Measurements from ENCODE around the gene SST. TPM values are rescaled to one million over a fixed set of nuclear protein-coding genes. Genes with fewer than 3 reads are reported as not detected.

The SST gene
- total RNA-seq, 4 donors from 2014 or later: not detected

DNA sequence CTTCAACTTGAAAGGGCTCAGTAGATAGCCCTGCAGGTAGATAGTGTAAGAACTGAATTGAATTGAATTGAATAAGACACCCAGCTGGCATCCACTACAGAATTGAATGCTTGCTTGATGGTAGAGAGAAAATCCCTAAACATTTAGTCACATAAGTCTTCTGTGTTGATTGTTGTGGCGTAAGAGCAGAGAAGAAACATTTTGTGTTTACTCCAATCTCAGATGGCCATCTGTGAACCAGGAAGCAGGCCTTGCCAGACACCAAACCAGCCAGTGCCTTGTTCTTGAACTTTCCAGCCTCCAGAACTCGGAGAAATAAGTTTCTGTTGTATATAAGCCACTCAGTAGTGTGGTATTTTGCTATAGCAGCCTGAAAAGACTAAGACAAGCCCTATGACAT, 43.6 kb downstream of the SST start:
- TF ChIP-seq, protein P1, sequence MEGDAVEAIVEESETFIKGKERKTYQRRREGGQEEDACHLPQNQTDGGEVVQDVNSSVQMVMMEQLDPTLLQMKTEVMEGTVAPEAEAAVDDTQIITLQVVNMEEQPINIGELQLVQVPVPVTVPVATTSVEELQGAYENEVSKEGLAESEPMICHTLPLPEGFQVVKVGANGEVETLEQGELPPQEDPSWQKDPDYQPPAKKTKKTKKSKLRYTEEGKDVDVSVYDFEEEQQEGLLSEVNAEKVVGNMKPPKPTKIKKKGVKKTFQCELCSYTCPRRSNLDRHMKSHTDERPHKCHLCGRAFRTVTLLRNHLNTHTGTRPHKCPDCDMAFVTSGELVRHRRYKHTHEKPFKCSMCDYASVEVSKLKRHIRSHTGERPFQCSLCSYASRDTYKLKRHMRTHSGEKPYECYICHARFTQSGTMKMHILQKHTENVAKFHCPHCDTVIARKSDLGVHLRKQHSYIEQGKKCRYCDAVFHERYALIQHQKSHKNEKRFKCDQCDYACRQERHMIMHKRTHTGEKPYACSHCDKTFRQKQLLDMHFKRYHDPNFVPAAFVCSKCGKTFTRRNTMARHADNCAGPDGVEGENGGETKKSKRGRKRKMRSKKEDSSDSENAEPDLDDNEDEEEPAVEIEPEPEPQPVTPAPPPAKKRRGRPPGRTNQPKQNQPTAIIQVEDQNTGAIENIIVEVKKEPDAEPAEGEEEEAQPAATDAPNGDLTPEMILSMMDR (IDR thresholded peaks at IDR 0.05; ENCODE audit: low read depth): no peak

GRCh38 chr3:187624588-187624987, 45.6 kb downstream of the SST start:
- TF ChIP-seq, protein P1 (IDR thresholded peaks at IDR 0.05; ENCODE audit: low read depth): no peak

GRCh38 chr3:187623285-187623814, 46.8 kb downstream of the SST start:
- TF ChIP-seq, protein P1 (IDR thresholded peaks at IDR 0.05; ENCODE audit: low read depth): no peak

DNA sequence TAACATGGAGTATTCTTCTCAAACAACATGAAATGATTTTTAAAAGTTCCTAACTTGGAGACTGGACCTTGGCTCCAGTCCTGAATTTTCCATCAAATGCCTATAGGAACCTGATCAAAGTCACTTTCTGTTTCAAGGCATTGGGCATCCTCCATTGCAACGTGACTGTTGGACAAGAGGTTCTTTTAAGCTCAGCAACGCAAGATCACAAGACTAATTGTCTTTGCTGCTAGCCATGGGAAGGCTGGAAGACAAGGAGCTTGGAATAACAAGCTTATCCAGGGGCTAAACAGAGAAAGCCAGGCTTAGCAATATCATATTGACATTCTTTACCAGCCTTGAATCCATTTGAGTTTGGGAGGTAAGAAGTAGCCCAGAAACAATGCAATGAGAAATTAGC, 48.3 kb downstream of the SST start:
- TF ChIP-seq, protein P1 (IDR thresholded peaks at IDR 0.05; ENCODE audit: low read depth): no peak

DNA sequence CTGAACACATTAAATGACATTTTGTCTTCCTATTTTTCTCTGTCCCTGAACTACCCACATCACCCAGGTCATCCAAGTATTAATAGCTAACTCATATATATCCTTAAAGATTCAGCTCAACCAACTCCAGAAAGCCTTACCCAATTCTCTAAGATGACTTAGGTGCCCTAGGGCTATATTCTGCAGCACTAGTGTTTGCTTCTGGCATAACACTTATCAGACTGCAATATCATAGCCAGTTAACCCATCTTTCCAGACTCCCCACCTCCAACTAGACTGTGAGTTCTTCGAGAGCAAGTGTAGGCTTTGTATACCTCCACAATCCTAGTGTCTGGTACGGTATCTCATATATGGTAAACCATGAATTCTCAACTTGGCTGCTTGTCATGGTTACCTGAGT, 50.7 kb downstream of the SST start:
- TF ChIP-seq, protein P1 (IDR thresholded peaks at IDR 0.05; ENCODE audit: low read depth): no peak

Other genes with a start within 250 kb of the SST start
- gene RTP2, start 32.2 kb upstream of the SST start, total RNA-seq: not detected
- 100 to 1,000 TPM; 140 to 426 (median 298) TPM for gene BCL6, start 75.1 kb upstream of the SST start, total RNA-seq

Measured in subcutaneous adipose tissue (tissue), 4 donors.